ENCODE measurements around the gene PNMA8A. TPM values are rescaled to one million over a fixed set of nuclear protein-coding genes. Genes with fewer than 3 reads are reported as not detected.

Gene PNMA8A
- total RNA-seq, 2 experiments from 2014 or later = not detected

- H3K4me3 ChIP-seq (ENCODE audit: low read depth, low read length, poor library complexity, severe bottlenecking) = no peak overlapping the region
- no peak overlapping the region for H3K27ac ChIP-seq (ENCODE audit: low read depth, low read length, poor library complexity, severe bottlenecking)
- H3K9me3 ChIP-seq (ENCODE audit: low read length) = 0 out of 2 replicates have a peak, but pooled peaks cover 5% of the 10 kb centered on the region
- peaks cover 10% of the 10 kb centered on the region for H3K4me1 ChIP-seq (ENCODE audit: insufficient read depth, low read length, poor library complexity, severe bottlenecking)
- no peak overlapping the region for H2AFZ ChIP-seq (ENCODE audit: low read length)
- H3K9me2 ChIP-seq (ENCODE audit: insufficient read depth, low read length) = no peaks in the 10 kb centered on the region
- ChIA-PET CTCF (ENCODE audit: unreplicated experiment) (no interaction called here), POLR2A (no interaction called here)
- TF ChIP-seq EZH2phosphoT487 (IDR thresholded peaks at IDR 0.05; ENCODE audit: borderline replicate concordance, low read depth, low read length) = no peak
- TF ChIP-seq, protein P1, sequence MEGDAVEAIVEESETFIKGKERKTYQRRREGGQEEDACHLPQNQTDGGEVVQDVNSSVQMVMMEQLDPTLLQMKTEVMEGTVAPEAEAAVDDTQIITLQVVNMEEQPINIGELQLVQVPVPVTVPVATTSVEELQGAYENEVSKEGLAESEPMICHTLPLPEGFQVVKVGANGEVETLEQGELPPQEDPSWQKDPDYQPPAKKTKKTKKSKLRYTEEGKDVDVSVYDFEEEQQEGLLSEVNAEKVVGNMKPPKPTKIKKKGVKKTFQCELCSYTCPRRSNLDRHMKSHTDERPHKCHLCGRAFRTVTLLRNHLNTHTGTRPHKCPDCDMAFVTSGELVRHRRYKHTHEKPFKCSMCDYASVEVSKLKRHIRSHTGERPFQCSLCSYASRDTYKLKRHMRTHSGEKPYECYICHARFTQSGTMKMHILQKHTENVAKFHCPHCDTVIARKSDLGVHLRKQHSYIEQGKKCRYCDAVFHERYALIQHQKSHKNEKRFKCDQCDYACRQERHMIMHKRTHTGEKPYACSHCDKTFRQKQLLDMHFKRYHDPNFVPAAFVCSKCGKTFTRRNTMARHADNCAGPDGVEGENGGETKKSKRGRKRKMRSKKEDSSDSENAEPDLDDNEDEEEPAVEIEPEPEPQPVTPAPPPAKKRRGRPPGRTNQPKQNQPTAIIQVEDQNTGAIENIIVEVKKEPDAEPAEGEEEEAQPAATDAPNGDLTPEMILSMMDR (conservative IDR thresholded peaks at IDR 0.05; ENCODE audit: low read length) = no peak
- BruUV-seq (replicated peaks) = no TSS peak
- no peaks in the 10 kb centered on the region for H3K36me3 ChIP-seq (ENCODE audit: insufficient read depth, low read length)
- no peak for DNase-seq (ENCODE audit: low spot score)
- H3K4me2 ChIP-seq (ENCODE audit: low read length) = no peak overlapping the region
- intact Hi-C loops (cut with micrococcal nuclease; ENCODE audit: unreplicated experiment) = no loop called here
- no peaks in the 10 kb centered on the region for H3K79me2 ChIP-seq (ENCODE audit: insufficient read depth, low read depth, low read length)
- H4K20me1 ChIP-seq (ENCODE audit: insufficient read depth, low read length) = no peaks in the 10 kb centered on the region
These were observed 43.4 kb upstream of the PNMA8A start for GRCh38 chr19:46514589-46515289.

GRCh38 chr19:46513461-46514236, 42.3 kb upstream of the PNMA8A start:
- Histone ChIP-seq H4K20me1 (ENCODE audit: insufficient read depth, low read length) (no peaks in the 10 kb centered on the region), H3K36me3 (ENCODE audit: insufficient read depth, low read length) (no peaks in the 10 kb centered on the region), H2AFZ (ENCODE audit: low read length) (peak overlapping the region; percentile 41; the same call in 1 of the 2 replicates), H3K9me2 (ENCODE audit: insufficient read depth, low read length) (no peaks in the 10 kb centered on the region), H3K9me3 (ENCODE audit: low read length) (0 out of 2 replicates have a peak, but pooled peaks cover 5% of the 10 kb centered on the region), H3K4me3 (ENCODE audit: low read depth, low read length, poor library complexity, severe bottlenecking) (no peak overlapping the region), H3K4me2 (ENCODE audit: low read length) (peak overlapping the region; percentile 32; the same call in 1 of the 2 replicates), H3K4me1 (ENCODE audit: insufficient read depth, low read length, poor library complexity, severe bottlenecking) (peaks cover 4% of the 10 kb centered on the region), H3K79me2 (ENCODE audit: insufficient read depth, low read depth, low read length) (no peaks in the 10 kb centered on the region), H3K27ac (ENCODE audit: low read depth, low read length, poor library complexity, severe bottlenecking) (no peak overlapping the region)
- no TSS peak for BruUV-seq (replicated peaks)
- intact Hi-C loops (cut with micrococcal nuclease; ENCODE audit: unreplicated experiment) = loop anchor here (1.0 to 2.0 kb wide), 3 partner anchors 111 to 233 kb away; no protein-coding TSS in a partner anchor
- ChIA-PET POLR2A (no interaction called here), CTCF (ENCODE audit: unreplicated experiment) (no interaction called here)
- peak; percentile 85 for DNase-seq (ENCODE audit: low spot score)
- TF ChIP-seq EZH2phosphoT487 (IDR thresholded peaks at IDR 0.05; ENCODE audit: borderline replicate concordance, low read depth, low read length) = no peak
- TF ChIP-seq, protein P1 (conservative IDR thresholded peaks at IDR 0.05; ENCODE audit: low read length) = peak; percentile 95
